ENCODE data around the gene SIAH1.

DNA sequence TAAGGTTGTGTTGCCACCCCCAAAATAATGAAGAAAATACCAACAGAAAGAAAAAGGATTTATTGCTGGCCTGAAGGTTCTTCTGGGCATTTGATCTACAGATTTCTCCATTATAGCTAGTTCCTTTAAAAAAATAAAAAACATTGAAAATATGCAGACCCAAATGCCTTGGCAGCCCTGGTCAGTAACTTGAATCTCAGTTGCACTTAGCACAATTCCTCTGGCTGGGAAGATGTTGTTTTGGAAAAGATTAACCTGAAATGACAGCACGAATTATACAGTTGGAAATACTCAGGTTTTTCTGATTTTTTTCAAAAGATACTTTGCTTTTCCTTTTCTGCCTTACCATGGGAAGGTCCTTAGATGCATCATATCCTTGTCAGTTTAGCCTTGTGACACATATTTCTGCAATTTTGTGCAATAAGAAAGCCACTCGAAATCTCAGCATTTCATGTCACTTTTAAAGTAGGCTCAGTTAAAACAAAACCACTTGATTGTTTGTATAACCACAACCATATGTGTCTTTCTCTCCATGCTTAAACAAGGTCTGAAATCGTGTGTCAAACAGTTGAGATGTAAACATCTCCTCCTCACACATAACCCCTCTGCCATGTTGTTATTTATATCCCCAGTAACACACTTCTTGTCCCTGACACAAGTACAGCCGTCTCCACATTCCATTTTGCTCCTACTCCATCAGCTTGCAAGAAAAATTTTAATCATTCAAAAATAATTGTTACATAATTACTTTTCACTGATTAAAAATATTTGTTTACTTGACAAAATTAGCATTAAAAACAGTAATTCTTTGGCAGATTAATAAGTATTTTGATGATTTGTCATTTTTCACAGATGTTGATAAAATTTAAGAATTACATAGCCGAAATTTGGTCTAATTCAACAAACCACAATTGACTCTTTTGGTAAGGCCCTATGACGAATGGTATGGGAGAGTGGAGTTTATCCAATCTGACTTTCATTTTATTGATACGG lies 61.1 kb downstream of the SIAH1 start:
- TF ChIP-seq POLR2A (IDR thresholded peaks at IDR 0.05) (no peak), CTCF (IDR thresholded peaks at IDR 0.05) (no peak)

Measured in gastroesophageal sphincter (tissue), 3 donors.